Esophagus squamous epithelium (tissue), 5 donors: Measurements from ENCODE around the gene SIRPB2. TPM values are rescaled to one million over a fixed set of nuclear protein-coding genes. Genes with fewer than 3 reads are reported as not detected.

Experiments
- DNase-seq: peaks from one replicate; lab custom pipeline; 2025; lab: John Stamatoyannopoulos, UW
- H3K27ac ChIP-seq, 4 donors: fragments of 200-600 bp; sonication (generic); one replicate each; pipeline ENCODE4 v1.5.1; 2016 to 2019; ENCODE audit warnings: mild to moderate bottlenecking in 1 of 4
- H3K27me3 ChIP-seq, 4 donors: fragments of 200-600 bp; sonication (generic); 1 replicate in 3 of 4; 2 replicates in 1 of 4; pipeline versions ENCODE4 v1.5.1 to v1.6.0; 2017 to 2021; ENCODE audit warnings: antibody characterized with exemption in 1 of 4
- H3K36me3 ChIP-seq, 3 donors: fragments of 200-600 bp; sonication (generic); one replicate each; pipeline ENCODE4 v1.5.1; 2016 to 2019
- H3K4me1 ChIP-seq, 3 donors: fragments of 200-600 bp; sonication (generic); one replicate each; pipeline ENCODE4 v1.5.1; 2017 to 2019
- H3K4me3 ChIP-seq, 4 donors: fragments of 200-600 bp; sonication (generic); 1 replicate in 3 of 4; 2 replicates in 1 of 4; pipeline ENCODE4 v1.5.1; 2016 to 2019; ENCODE audit warnings: mild to moderate bottlenecking in 2 of 4, moderate library complexity in 1 of 4
- H3K9me3 ChIP-seq, 3 donors: fragments of 200-600 bp; sonication (generic); one replicate each; pipeline ENCODE4 v1.5.1; 2016 to 2019
- POLR2A ChIP-seq, 4 donors: fragments of 450-650 bp; IDR thresholded peaks; one replicate each; pipeline ENCODE4 v1.6.1; 2017; ENCODE audit warnings: antibody characterized with exemption in 4 of 4, mild to moderate bottlenecking in 4 of 4, moderate library complexity in 3 of 4
- WGBS, 2 donors: methylation state at CpG; one replicate each; pipeline ENCODE4 v1.1.5; 2018; 5-methylcytosine and 5-hydroxymethylcytosine counted together
- intact Hi-C: fragments of 100-400 bp; cut with DNase I; formaldehyde crosslinking; loops from one replicate; pipeline ENCODE4 v1.15.0; 2022
- total RNA-seq, 4 donors: library from RNA; depleted of rRNA; stranded (reverse); fragments of >200 nt; gene quantifications; one replicate each; pipeline ENCODE4 v1.1.0, GENCODE V29; 2016
- TF ChIP-seq, protein P1 (sequence below), 6 experiments: fragments of 450-650 bp in 4 of 6; fragments of 200-600 bp in 2 of 6; sonication (generic) in 2 of 6; IDR thresholded peaks; one replicate each; pipeline ENCODE4 v1.5.1; 2016 to 2019; ENCODE audit warnings: antibody characterized with exemption in 6 of 6, mild to moderate bottlenecking in 4 of 6, moderate library complexity in 4 of 6
- donor health status: DM: yes; HTN: yes; CAD: no.

SIRPB2 gene
- total RNA-seq, 4 donors from 2014 or later: 1.2 to 5.9 (median 1.9) TPM

DNA sequence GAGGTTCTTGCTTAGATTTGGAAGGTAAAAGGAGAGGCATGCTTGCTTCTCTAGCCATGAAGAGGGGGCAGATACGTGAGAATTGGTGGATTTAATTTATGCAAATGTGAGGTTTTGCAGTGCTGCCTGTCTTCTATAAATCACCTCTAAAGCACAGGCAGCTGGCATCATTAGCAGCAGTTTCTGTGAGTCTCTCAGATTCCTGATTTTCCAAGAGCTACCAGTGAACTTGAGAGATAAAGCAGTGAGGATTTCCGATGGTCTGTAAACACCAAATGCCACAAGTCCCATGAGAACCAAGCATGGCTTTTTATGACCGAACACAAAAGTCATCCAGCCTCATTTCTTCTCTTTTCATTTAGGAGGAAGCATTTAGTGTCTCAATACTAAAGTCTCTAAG, 3.2 kb upstream of the SIRPB2 start:
- Histone ChIP-seq H3K27me3 (no peaks in the 10 kb centered on the region), H3K4me3 (no peak overlapping the region), H3K36me3 (no peaks in the 10 kb centered on the region), H3K27ac (no peak overlapping the region), H3K9me3 (no peaks in the 10 kb centered on the region), H3K4me1 (peaks cover 8 to 46% (median 14%) of the 10 kb centered on the region in 3 donors)
- DNase-seq: no peak
- intact Hi-C loops: no loop called here
- TF ChIP-seq, protein P1, sequence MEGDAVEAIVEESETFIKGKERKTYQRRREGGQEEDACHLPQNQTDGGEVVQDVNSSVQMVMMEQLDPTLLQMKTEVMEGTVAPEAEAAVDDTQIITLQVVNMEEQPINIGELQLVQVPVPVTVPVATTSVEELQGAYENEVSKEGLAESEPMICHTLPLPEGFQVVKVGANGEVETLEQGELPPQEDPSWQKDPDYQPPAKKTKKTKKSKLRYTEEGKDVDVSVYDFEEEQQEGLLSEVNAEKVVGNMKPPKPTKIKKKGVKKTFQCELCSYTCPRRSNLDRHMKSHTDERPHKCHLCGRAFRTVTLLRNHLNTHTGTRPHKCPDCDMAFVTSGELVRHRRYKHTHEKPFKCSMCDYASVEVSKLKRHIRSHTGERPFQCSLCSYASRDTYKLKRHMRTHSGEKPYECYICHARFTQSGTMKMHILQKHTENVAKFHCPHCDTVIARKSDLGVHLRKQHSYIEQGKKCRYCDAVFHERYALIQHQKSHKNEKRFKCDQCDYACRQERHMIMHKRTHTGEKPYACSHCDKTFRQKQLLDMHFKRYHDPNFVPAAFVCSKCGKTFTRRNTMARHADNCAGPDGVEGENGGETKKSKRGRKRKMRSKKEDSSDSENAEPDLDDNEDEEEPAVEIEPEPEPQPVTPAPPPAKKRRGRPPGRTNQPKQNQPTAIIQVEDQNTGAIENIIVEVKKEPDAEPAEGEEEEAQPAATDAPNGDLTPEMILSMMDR (IDR thresholded peaks at IDR 0.05): no peak
- TF ChIP-seq POLR2A (IDR thresholded peaks at IDR 0.05): no peak
- 53 to 55% methylated on average over 3 of the region's 3 CpGs for WGBS, 2 donors

DNA sequence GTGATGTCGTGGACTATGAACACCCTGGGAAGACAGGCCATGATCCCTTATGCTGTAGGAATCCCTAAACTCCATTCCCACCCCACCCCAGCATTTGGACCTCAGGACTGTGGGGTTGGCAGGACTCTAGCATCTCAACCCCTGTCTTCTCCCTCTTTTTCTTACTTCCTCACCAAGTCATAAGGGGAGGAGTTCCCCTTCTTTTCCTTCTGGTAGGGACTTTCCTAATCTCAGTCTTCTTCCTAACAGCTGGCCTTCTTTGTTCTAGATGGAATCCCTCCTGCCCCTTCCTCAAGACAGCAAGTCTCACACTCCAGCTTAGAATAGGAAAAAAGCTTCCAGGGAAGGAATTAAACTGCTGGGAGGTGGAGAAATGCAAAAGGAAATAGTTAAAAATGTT, 2.3 kb upstream of the SIRPB2 start:
- no peak for DNase-seq
- Histone ChIP-seq H3K27me3 (no peaks in the 10 kb centered on the region), H3K36me3 (no peaks in the 10 kb centered on the region), H3K4me3 (no peak overlapping the region), H3K9me3 (no peaks in the 10 kb centered on the region), H3K4me1 (peaks cover 6 to 43% (median 15%) of the 10 kb centered on the region in 3 donors), H3K27ac (no peak overlapping the region)
- TF ChIP-seq, protein P1 (IDR thresholded peaks at IDR 0.05): no peak
- TF ChIP-seq POLR2A (IDR thresholded peaks at IDR 0.05): no peak
- intact Hi-C loops: no loop called here
- WGBS, 2 donors: 69 to 73% methylated on average over 1 of the region's 1 CpG

DNA sequence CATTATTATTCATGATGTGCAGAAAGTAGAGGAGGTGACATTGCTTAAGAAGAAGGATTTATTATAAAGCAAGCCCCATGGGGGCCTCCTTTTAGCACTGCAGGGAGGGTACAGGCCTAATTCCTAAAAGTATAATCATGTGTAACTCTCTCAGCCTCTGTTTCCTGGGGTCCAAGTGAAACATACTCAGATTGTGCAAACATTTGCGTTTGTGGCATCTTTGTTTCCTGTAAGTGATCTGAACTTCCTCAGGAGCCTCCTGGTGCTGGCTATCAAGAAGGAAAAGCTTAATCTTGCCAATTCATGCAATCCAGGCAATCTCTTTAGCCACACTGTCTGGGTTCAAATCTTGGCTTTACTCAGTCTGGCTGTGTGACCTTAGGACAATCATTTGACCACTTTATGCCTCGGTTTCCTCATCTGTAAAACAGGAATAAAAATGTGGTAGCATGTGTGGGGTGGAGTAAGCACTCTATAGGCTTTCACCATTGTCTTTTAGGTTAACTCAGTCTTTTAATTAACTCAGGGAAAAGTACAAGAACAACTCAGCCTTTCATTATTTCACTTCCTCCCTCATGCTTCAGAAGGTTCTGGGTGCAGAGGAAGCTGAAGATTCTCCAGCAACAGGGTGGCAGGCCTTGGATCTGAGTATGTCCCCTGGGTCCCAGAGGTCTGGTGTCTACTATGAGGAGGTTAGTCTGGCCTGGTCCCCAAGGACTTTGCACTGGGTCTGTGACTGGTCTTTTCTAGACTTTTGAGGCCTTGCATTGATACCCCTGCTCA, 831 bp upstream of the SIRPB2 start:
- Histone ChIP-seq H3K36me3 (no peaks in the 10 kb centered on the region), H3K4me3 (no peak overlapping the region), H3K4me1 (peaks cover 6 to 32% (median 9%) of the 10 kb centered on the region in 3 donors), H3K27ac (peak overlapping the region in 3 of 4 donors; percentile 60 to 87 (median 72)), H3K27me3 (no peaks in the 10 kb centered on the region), H3K9me3 (no peaks in the 10 kb centered on the region)
- TF ChIP-seq, protein P1 (IDR thresholded peaks at IDR 0.05): no peak
- 50 to 55% methylated on average over 2 of the region's 2 CpGs for WGBS, 2 donors
- intact Hi-C loops: no loop called here
- DNase-seq: no peak

DNA sequence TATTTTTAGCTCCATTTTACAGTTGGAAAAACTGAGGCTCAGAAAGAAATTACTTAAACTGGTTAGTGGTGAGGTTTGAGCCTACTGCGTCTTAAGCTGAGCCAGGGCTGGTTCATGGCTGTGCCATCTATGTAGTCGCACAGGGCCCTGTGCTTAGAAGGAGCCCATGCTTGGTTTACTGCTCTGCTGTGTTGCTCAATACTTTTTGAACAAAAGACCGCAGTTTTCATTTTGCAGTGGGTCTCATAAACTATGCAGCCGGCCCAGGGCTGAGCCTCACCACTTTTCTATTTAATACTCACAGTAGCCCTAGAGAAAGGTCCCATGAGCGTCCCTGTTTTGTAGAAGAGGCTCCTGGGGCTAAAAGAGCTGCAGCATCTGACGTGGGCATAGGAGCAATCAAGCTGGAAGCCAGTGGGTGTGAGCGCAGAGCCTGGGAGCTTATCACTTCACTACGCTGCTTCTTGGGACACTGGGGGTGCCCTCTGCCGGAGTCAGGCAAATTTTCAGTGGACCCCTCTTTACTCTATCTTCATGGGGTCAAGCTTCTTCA, 501 bp downstream of the SIRPB2 start:
- peak overlapping the region in 3 of 4 donors; percentile 0 to 47 (median 4) for H3K4me3 ChIP-seq
- WGBS, 2 donors: 55 to 94% methylated on average over 5 to 7 of the region's 9 CpGs

More for the DNA sequence above, 501 bp downstream of the SIRPB2 start:
- DNase-seq: no peak
- intact Hi-C loops: no loop called here
- H3K36me3 ChIP-seq: no peaks in the 10 kb centered on the region
- H3K27ac ChIP-seq: peak overlapping the region; percentile 72 to 87 (median 80)
- no peak for TF ChIP-seq POLR2A (IDR thresholded peaks at IDR 0.05)
- TF ChIP-seq, protein P1 (IDR thresholded peaks at IDR 0.05): no peak
- no peaks in the 10 kb centered on the region for H3K27me3 ChIP-seq
- H3K9me3 ChIP-seq: no peaks in the 10 kb centered on the region
- peaks cover 6 to 32% (median 9%) of the 10 kb centered on the region in 3 donors for H3K4me1 ChIP-seq
